Hematopoietic multipotent progenitor cell treated with erythropoietin and hydrocortisone succinate and interleukin-3 and kit ligand, for 6 days (in vitro differentiated cells): ENCODE data around the gene GPC5.
A peak's percentile ranks its signal among the peaks of the same experiment; 100 is the strongest.

Source experiments
- DNase-seq: peaks from one replicate; pipeline ENCODE4 v3.0.0-alpha.2; 2015

The GPC5 gene

GRCh38 chr13:92074658-92075057, 676.2 kb downstream of the GPC5 start:
- DNase-seq: peak; percentile 10

DNA sequence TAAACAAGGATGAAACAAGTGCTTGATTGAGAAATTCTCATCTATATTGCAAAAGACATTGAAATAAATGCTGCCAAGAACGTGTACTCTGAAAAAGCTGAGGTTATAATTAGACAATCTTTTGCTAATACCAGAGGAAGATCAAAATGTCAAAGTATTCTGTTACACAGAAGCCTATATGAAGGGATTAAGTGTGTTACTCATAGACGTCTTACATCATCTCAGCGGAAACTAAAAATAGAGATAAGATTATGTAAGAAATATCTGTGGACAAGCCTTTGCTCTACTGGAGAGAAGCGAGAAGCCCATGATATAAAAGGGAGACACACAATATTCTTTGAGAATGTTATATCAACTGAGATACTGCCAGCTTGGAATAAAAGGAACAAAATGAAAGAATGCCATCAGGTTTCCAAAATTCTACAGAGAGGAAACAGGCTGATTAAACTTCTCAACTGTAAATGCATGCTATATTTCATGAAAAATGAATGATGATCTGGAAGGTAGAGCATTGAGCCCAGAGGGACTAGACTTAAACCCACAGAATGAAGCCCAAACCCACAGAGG, 699.0 kb downstream of the GPC5 start:
- DNase-seq: peak; percentile 1

DNA sequence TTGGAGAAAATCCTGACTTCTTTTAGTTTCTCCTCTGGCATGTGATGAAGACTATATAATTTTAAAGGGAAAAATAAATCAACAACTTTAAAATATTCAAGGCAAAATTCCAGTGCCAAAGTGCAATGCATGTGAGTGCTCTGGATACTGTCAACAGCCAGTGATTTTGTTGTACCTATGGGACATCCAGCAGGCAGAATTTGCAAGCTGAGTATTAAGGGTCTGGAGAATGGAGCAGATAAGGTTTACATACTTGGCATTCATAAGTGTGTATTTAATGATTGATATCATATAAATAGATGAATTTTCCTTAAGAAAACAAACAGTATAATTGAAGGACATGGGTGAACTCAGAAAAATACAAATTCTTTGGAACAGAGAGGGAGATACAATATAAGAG, 703.4 kb downstream of the GPC5 start:
- no peak for DNase-seq

- DNase-seq: no peak
Measured at GRCh38 chr13:92103689-92104153, 705.3 kb downstream of the GPC5 start.

GRCh38 chr13:92122186-92122853, 723.9 kb downstream of the GPC5 start:
- no peak for DNase-seq

- DNase-seq: no peak
Measured at GRCh38 chr13:92126399-92126798, 728.0 kb downstream of the GPC5 start.

- DNase-seq: no peak
Measured at GRCh38 chr13:92135509-92135908, 737.1 kb downstream of the GPC5 start.

GRCh38 chr13:92136449-92137155, 738.2 kb downstream of the GPC5 start:
- DNase-seq: no peak

DNA sequence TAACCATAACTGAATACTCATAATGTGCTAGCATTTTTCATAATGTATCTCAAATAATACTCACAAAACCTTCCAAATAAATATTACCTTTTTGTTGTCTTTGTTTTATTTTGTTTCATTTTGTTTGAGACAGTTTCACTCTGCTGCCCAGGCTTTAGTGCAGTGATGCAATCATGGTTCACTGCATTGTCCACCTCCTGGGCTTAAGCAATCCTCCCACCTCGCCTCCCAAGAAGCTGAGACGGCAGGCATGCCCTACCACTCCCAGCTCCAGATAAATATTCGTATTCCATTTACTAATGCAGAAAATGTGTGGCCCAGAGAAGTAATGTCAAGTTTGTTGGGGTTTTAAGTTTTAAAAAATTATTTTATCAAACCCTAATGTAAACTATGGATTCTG, 739.1 kb downstream of the GPC5 start:
- no peak for DNase-seq

GRCh38 chr13:92143766-92144165, 745.3 kb downstream of the GPC5 start:
- no peak for DNase-seq

DNA sequence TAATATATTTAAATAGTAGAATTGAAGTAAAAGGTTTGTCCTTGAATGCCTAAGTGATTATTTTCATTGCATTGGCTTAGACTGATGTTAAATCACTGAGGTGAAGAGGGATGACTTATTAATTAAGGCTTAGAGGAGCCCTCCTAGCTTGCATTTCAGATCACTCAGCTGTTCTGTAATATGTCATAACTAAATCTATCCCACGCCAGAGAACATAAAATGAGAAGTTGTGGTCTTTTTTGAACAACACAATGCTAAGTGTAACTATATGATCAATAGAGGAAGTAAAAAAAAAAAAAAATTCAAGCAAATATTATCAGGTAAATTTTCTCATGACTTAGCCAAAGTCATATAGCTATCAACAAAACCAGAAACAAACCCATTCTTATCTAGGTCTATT, 752.2 kb downstream of the GPC5 start:
- no peak for DNase-seq

GRCh38 chr13:92158346-92158745, 759.9 kb downstream of the GPC5 start:
- peak; percentile 32 for DNase-seq

DNA sequence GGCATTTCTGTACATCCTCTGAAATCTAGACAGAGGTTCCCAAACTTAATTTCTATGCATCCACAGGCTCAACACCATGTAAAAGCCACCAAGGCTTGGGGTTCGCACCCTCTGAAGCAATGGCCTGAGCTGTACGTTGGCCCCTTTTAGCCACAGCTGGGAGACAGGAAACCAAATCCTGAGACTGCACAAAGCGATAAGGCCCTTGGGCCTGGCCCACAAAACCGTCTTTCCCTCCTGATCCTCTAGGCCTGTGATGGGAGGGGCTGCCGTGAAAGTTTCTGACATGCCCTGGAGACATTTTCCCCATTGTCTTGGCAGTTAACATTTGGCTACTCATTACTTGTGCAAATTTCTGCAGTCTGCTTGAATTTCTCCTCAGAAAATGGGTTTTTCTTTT, 766.4 kb downstream of the GPC5 start:
- DNase-seq: peak; percentile 74

- no peak for DNase-seq
Measured at GRCh38 chr13:92172191-92172590, 773.8 kb downstream of the GPC5 start.

- no peak for DNase-seq
Measured at GRCh38 chr13:92173254-92173653, 774.8 kb downstream of the GPC5 start.

DNA sequence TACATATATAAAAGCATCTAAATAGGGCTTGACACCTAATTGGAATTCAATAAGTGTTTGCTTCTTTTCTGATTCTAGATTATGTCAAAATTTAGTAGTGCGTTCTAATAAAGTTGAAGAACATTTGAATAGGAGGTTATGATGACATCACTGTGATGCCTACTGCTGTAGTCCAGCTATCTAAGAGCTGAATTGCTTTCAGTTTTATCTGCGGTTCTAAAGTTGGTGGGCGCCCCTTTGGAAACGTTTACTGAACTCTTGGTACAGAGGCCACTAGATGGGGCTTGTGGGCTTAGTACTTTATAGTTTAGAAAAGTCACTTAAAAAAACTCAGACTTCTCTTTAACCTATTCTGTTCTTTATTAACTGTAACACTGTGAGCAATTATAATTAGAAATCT, 776.9 kb downstream of the GPC5 start:
- DNase-seq: peak; percentile 80

DNA sequence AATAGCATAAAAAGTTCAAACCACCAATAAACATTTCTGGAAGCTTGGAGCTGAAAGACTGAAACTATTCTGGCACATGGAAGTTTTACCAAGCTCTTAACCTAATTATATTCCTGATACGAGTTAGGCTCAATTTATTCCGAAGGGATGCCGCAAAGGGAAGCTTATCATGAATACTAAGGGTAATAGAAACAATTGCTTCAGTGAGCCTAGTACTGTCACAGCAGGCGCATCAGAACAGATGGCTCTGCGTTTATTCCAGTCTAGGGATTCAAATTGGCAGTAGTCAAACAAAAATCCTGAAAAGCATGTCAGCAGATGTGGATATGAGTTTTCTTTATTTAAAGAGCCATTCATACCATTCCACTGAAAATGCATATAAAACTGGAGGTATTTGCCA, 779.5 kb downstream of the GPC5 start:
- DNase-seq: no peak

- DNase-seq: no peak
Measured at GRCh38 chr13:92179223-92179622, 780.8 kb downstream of the GPC5 start.

- DNase-seq: peak; percentile 74
Measured at GRCh38 chr13:92187378-92187989, 789.1 kb downstream of the GPC5 start.

GRCh38 chr13:92188574-92188973, 790.2 kb downstream of the GPC5 start:
- DNase-seq: no peak

GRCh38 chr13:92196591-92197256, 798.3 kb downstream of the GPC5 start:
- no peak for DNase-seq

DNA sequence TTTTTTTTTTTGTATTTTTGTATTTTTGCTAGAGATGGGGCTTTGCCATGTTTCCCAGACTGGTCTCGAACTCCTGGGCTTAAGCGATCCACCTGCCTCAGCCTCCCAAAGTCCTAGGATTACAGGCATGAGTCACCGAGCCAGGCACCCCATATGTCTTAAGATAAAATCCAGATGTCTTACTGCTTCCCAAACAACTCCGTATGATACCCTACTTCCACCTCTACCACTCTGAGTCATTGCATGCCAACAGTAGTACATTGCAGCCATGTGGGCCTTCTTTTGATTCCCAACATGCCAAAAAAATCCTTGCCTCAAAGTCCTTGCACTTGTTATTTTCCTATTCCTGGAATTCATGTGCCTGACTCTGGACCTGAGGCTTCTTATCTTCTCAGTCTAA, 799.2 kb downstream of the GPC5 start:
- DNase-seq: no peak

GRCh38 chr13:92218615-92219014, 820.2 kb downstream of the GPC5 start:
- no peak for DNase-seq
